Fibroblast of lung (primary cell): Measurements from ENCODE around the gene NEK7. TPM values are rescaled to one million over a fixed set of nuclear protein-coding genes. Genes with fewer than 3 reads are reported as not detected.
A peak's percentile ranks its signal among the peaks of the same experiment; 100 is the strongest.
"Not testable (repeated sequence)": the region's sequence is repeated elsewhere in the genome, so short reads cannot be mapped to it uniquely, and the experiment has no call there.

Experiments
- DNase-seq, 2 donors: peaks; one replicate each; pipeline versions ENCODE4 v3.0.0 to v3.0.0-alpha.2; 2010; ENCODE audit warnings: low read depth in 2 of 2
- H2AFZ ChIP-seq: 2 replicates; pipeline ENCODE4 v1.5.1; 2012; ENCODE audit warnings: low read length, control low read depth, inconsistent platforms
- H3K27ac ChIP-seq: 2 replicates; pipeline ENCODE4 v1.5.1; 2011; ENCODE audit warnings: low read length, control low read depth; ENCODE audit not compliant: insufficient read depth
- H3K27me3 ChIP-seq: 2 replicates; pipeline ENCODE4 v1.5.1; 2011; ENCODE audit warnings: mild to moderate bottlenecking, low read length; ENCODE audit not compliant: control insufficient read depth, insufficient read depth
- H3K36me3 ChIP-seq: 2 replicates; pipeline ENCODE4 v1.5.1; 2011; ENCODE audit warnings: low read length; ENCODE audit not compliant: control insufficient read depth, insufficient read depth
- H3K4me1 ChIP-seq: 2 replicates; pipeline ENCODE4 v1.5.1; 2011; ENCODE audit warnings: low read length; ENCODE audit not compliant: control insufficient read depth, insufficient read depth; ENCODE audit errors: extremely low read depth
- H3K4me2 ChIP-seq: 2 replicates; pipeline ENCODE4 v1.5.1; 2011; ENCODE audit warnings: low read length, control low read depth; ENCODE audit not compliant: insufficient read depth; ENCODE audit errors: extremely low read depth
- H3K4me3 ChIP-seq, 4 experiments: fragments of 200-600 bp in 1 of 4; sonication (generic) in 1 of 4; replicated peaks in 1 of 4; 2 replicates each; pipeline ENCODE4 v1.5.1; 2011 to 2016; ENCODE audit warnings: low read length in 4 of 4, low read depth in 3 of 4, mild to moderate bottlenecking in 3 of 4, control low read depth in 2 of 4, inconsistent platforms in 1 of 4, mixed read lengths in 1 of 4; ENCODE audit not compliant: insufficient read depth in 1 of 4; ENCODE audit errors: control extremely low read depth in 1 of 4
- H3K79me2 ChIP-seq: 2 replicates; pipeline ENCODE4 v1.5.1; 2012; ENCODE audit warnings: mild to moderate bottlenecking, low read length, inconsistent platforms; ENCODE audit not compliant: control insufficient read depth, insufficient read depth
- H3K9ac ChIP-seq: 2 replicates; pipeline ENCODE4 v1.5.1; 2011; ENCODE audit warnings: mild to moderate bottlenecking, low read length, control low read depth; ENCODE audit not compliant: insufficient read depth
- H3K9me3 ChIP-seq: 2 replicates; pipeline ENCODE4 v1.5.1; 2012; ENCODE audit warnings: low read depth, low read length; ENCODE audit not compliant: control insufficient read depth, insufficient read depth
- H4K20me1 ChIP-seq: 2 replicates; pipeline ENCODE4 v1.5.1; 2011; ENCODE audit warnings: low read length; ENCODE audit not compliant: control insufficient read depth, insufficient read depth; ENCODE audit errors: extremely low read depth
- EZH2 ChIP-seq: IDR thresholded peaks from 2 replicates; pipeline ENCODE4 v1.5.1; 2012; ENCODE audit warnings: low read length, control low read depth, mild to moderate bottlenecking; ENCODE audit errors: missing control alignments
- polyA plus RNA-seq, 2 donors: library from polyadenylated mRNA; depleted of rRNA in 1 of 2; stranded (reverse) in 1 of 2; unstranded in 1 of 2; fragments of >200 nt; gene quantifications; 2 replicates each; pipeline ENCODE4 v1.2.1, GENCODE V29; 2011 to 2012; ENCODE audit warnings: missing spikeins in 1 of 2
- total RNA-seq: library from RNA; depleted of rRNA; stranded (reverse); fragments of >200 nt; gene quantifications from 2 replicates; pipeline ENCODE4 v1.2.1, GENCODE V29; 2014
- TF ChIP-seq, protein P1 (sequence below), 2 donors: IDR thresholded peaks in 1 of 2; conservative IDR thresholded peaks in 1 of 2; 1 replicate in 1 of 2; 2 replicates in 1 of 2; pipeline ENCODE4 v1.5.1; 2011 to 2012; ENCODE audit warnings: low read length in 2 of 2, control low read depth in 1 of 2, inconsistent platforms in 1 of 2, low read depth in 1 of 2, mild to moderate bottlenecking in 1 of 2

NEK7 gene
- total and polyA plus RNA-seq, 2 donors (not counting 1 experiment from before 2014, with no cell fraction given) = 90.5 to 207 TPM

DNA sequence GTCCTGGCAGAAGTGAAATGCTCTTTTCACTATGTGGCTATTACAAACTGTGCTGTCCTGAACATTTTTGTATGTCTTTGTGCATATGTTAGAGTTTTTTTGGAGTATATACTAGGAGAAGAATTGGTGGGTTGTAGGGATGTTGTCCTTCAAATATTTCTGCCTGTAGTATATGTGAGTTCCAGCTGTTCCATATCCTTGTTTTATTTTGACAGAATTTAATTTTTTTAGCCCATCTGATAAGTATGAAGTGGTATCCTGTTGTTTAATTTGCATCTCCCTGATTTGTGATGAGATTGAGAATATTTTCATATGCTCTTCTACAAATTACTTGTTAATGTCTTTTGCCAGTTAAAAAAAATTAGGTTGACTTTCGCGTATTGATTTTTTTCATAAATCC lies 34.3 kb downstream of the NEK7 start:
- Histone ChIP-seq H3K27ac (no peak overlapping the region), H3K4me3 (no peak overlapping the region), H3K4me1 (no peaks in the 10 kb centered on the region), H3K79me2 (peaks cover 45% of the 10 kb centered on the region), H3K36me3 (no peaks in the 10 kb centered on the region), H2AFZ (no peak overlapping the region), H4K20me1 (peaks cover 2% of the 10 kb centered on the region), H3K9ac (no peak overlapping the region), H3K4me2 (no peak overlapping the region), H3K9me3 (no peaks in the 10 kb centered on the region), H3K27me3 (no peaks in the 10 kb centered on the region)
- DNase-seq = no peak
- TF ChIP-seq, protein P1, sequence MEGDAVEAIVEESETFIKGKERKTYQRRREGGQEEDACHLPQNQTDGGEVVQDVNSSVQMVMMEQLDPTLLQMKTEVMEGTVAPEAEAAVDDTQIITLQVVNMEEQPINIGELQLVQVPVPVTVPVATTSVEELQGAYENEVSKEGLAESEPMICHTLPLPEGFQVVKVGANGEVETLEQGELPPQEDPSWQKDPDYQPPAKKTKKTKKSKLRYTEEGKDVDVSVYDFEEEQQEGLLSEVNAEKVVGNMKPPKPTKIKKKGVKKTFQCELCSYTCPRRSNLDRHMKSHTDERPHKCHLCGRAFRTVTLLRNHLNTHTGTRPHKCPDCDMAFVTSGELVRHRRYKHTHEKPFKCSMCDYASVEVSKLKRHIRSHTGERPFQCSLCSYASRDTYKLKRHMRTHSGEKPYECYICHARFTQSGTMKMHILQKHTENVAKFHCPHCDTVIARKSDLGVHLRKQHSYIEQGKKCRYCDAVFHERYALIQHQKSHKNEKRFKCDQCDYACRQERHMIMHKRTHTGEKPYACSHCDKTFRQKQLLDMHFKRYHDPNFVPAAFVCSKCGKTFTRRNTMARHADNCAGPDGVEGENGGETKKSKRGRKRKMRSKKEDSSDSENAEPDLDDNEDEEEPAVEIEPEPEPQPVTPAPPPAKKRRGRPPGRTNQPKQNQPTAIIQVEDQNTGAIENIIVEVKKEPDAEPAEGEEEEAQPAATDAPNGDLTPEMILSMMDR (conservative IDR thresholded peaks at IDR 0.05 in 1 of 2, IDR thresholded peaks at IDR 0.05 in 1 of 2; ENCODE audit: low read depth in 1 of 2, low read length in 2 of 2) = no peak
- TF ChIP-seq EZH2 = no peak

DNA sequence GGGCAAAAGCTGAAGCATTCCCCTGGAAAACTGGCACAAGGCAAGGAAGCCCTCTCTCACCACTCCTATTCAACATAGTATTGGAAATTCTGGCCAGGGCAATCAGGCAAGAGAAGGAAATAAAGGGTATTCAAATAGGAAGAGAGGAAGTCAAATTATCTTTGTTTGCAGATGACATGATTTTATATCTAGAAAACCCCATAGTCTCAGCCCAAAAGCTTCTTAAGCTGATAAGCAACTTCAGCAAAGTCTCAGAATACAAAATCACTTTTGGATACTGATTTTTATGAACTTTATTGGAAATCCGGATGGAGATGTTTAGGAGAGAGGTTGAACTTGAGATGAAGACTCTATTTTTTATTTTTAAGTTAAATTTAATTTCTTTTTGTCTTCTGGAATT lies 37.1 kb downstream of the NEK7 start:
- H3K9ac ChIP-seq, H3K4me1 ChIP-seq, H3K4me2 ChIP-seq, DNase-seq, H4K20me1 ChIP-seq, H3K27ac ChIP-seq, H2AFZ ChIP-seq, H3K9me3 ChIP-seq, H3K27me3 ChIP-seq, H3K4me3 ChIP-seq, H3K36me3 ChIP-seq: not testable (repeated sequence)
- peaks cover 45% of the 10 kb centered on the region for H3K79me2 ChIP-seq

DNA sequence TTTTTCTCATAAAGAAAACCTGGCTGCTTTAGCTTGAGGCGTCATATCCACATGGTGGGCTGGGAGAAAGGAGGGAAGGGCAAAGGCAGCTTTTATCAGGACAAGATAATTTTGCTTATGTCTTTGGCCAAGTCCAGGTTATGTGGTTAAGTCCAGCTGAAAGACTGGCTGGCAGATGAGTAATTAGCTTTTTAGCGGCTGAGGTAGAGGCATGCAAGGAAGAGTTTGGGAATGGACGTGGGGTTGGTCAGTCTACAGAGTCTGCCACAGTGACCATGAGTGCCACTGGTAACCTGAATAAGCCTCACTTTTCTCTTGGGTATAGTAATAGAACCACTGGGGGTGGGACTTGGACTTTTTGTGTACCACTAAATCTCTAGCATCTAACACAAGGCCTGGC lies 39.8 kb downstream of the NEK7 start:
- H3K4me2 ChIP-seq = no peak overlapping the region
- no peaks in the 10 kb centered on the region for H3K36me3 ChIP-seq
- H3K27ac ChIP-seq = no peak overlapping the region
- H3K27me3 ChIP-seq = no peaks in the 10 kb centered on the region
- H3K4me1 ChIP-seq = peaks cover 3% of the 10 kb centered on the region
- DNase-seq = peak in 1 of 2 donors; percentile 45
- TF ChIP-seq EZH2 = no peak
- TF ChIP-seq, protein P1 (conservative IDR thresholded peaks at IDR 0.05 in 1 of 2, IDR thresholded peaks at IDR 0.05 in 1 of 2; ENCODE audit: low read depth in 1 of 2, low read length in 2 of 2) = no peak
- no peak overlapping the region for H2AFZ ChIP-seq
- H3K9ac ChIP-seq = no peak overlapping the region
- no peaks in the 10 kb centered on the region for H4K20me1 ChIP-seq
- no peaks in the 10 kb centered on the region for H3K9me3 ChIP-seq
- H3K4me3 ChIP-seq = no peak overlapping the region
- peaks cover 60% of the 10 kb centered on the region for H3K79me2 ChIP-seq
